HepG2 (cell line): ENCODE measurements around the gene CCL19. TPM values are rescaled to one million over a fixed set of nuclear protein-coding genes. Genes with fewer than 3 reads are reported as not detected.

Experiments
- CREB1 ChIP-seq, 2 experiments: fragments of 450-650 bp in 1 of 2; IDR thresholded peaks; 2 replicates each; pipeline ENCODE4 v1.6.1; 2016 to 2017; ENCODE audit warnings: control low read depth in 1 of 2, mild to moderate bottlenecking in 1 of 2, missing compliant biosample characterization in 1 of 2, missing genetic modification characterization in 1 of 2
- GATA4 ChIP-seq: sonication (generic); IDR thresholded peaks from 2 replicates; pipeline ENCODE4 v1.6.1; 2016; ENCODE audit warnings: antibody characterized with exemption, low read depth, borderline replicate concordance
- GRHL1 ChIP-seq: sonication (generic); formaldehyde crosslinking; conservative IDR thresholded peaks from 2 replicates; pipeline ENCODE4 v1.8.0; 2022; ENCODE audit warnings: missing genetic modification reagents
- MIXL1 ChIP-seq: IDR thresholded peaks from 2 replicates; pipeline ENCODE4 v1.6.1; 2016
- MTA3 ChIP-seq: sonication (generic); formaldehyde crosslinking; IDR thresholded peaks from 2 replicates; pipeline ENCODE4 v1.4.0; 2020; ENCODE audit warnings: missing genetic modification reagents
- POLR2A ChIP-seq, 2 experiments: IDR thresholded peaks; 2 replicates each; pipeline ENCODE4 v1.6.1; 2011; ENCODE audit warnings: low read depth in 2 of 2, low read length in 2 of 2, mild to moderate bottlenecking in 1 of 2, moderate library complexity in 1 of 2; ENCODE audit not compliant: insufficient read depth in 1 of 2
- RFX5 ChIP-seq: IDR thresholded peaks from 2 replicates; pipeline ENCODE4 v1.6.1; 2011; ENCODE audit warnings: low read depth, low read length, improper control_type of control experiment
- ZBTB14 ChIP-seq: sonication (generic); formaldehyde crosslinking; IDR thresholded peaks from 2 replicates; pipeline ENCODE4 v1.4.0; 2020; ENCODE audit warnings: missing genetic modification reagents
- ZNF333 ChIP-seq: sonication (generic); formaldehyde crosslinking; IDR thresholded peaks from 2 replicates; pipeline ENCODE4 v1.4.0; 2020; ENCODE audit warnings: mild to moderate bottlenecking, missing genetic modification reagents, borderline replicate concordance
- ZNF33B ChIP-seq: sonication (generic); formaldehyde crosslinking; IDR thresholded peaks from 2 replicates; pipeline ENCODE4 v1.5.1; 2020; ENCODE audit warnings: mild to moderate bottlenecking, missing genetic modification reagents
- ZNF83 ChIP-seq: sonication (generic); formaldehyde crosslinking; IDR thresholded peaks from 2 replicates; pipeline ENCODE4 v1.4.0; 2020; ENCODE audit warnings: missing genetic modification reagents, mild to moderate bottlenecking, borderline replicate concordance
- ZNF841 ChIP-seq: sonication (generic); formaldehyde crosslinking; IDR thresholded peaks from 2 replicates; pipeline ENCODE4 v1.8.1; 2023; ENCODE audit warnings: missing genetic modification reagents, borderline replicate concordance
- polyA plus RNA-seq, 8 experiments: library from polyadenylated mRNA; depleted of rRNA in 3 of 8; stranded (reverse) in 7 of 8; unstranded in 1 of 8; fragments of >200 nt; fragmentation: Illumina TruSeq in 4 of 8; extraction: Trizol in 4 of 8; gene quantifications; 2 replicates each; pipeline versions ENCODE4 v1.2.1 to v1.2.3, GENCODE V29; 2011 to 2016; ENCODE audit warnings: low read depth in 4 of 8, missing spikeins in 1 of 8, mixed read lengths in 1 of 8; ENCODE audit not compliant: insufficient read depth in 1 of 8
- total RNA-seq, 5 experiments: library from RNA; depleted of rRNA; stranded (reverse); fragments of >200 nt; fragmentation: Illumina TruSeq; extraction: Trizol; gene quantifications; 2 replicates each; pipeline ENCODE4 v1.2.3, GENCODE V29; 2016; ENCODE audit warnings: low read depth in 1 of 5
- TF ChIP-seq, protein P1 (sequence below): sonication (generic); formaldehyde crosslinking; IDR thresholded peaks from 2 replicates; pipeline ENCODE4 v1.8.1; 2023; ENCODE audit warnings: mild to moderate bottlenecking, moderate library complexity, missing genetic modification reagents
- TF ChIP-seq, protein P2 (sequence below): sonication (generic); formaldehyde crosslinking; IDR thresholded peaks from 2 replicates; pipeline ENCODE4 v1.8.1; 2023; ENCODE audit warnings: mild to moderate bottlenecking, missing genetic modification reagents
- TF ChIP-seq, protein P3 (sequence below): sonication (generic); formaldehyde crosslinking; IDR thresholded peaks from one replicate; pipeline ENCODE4 v1.5.1; 2020; ENCODE audit warnings: mild to moderate bottlenecking, missing genetic modification reagents; ENCODE audit errors: not compliant biosample characterization

The CCL19 gene
- total and polyA plus RNA-seq, 2 of the 13 experiments (the other 11 are each of a cell fraction or from before 2014, with no cell fraction given) = not detected

- no peak for TF ChIP-seq GATA4
- TF ChIP-seq MTA3 = no peak
- TF ChIP-seq, protein P1, sequence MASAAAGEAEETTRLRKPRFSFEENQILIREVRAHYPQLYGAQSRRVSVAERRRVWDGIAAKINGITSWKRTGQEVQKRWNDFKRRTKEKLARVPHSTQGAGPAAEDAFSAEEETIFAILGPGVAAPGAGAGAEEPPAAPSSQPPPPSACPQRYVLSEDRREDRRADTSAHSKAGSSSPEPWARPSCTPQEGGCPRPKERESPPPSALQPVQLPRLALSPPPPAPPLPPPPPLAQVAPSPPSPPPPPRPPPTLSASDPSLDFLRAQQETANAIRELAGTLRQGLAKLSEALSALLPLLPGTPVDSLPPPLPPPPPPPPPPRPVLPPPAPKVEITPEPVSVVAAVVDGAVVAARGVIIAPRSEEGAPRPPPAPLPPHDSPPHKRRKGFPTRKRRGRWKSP (CRISPR knock-in tag) = no peak
- TF ChIP-seq, protein P2, sequence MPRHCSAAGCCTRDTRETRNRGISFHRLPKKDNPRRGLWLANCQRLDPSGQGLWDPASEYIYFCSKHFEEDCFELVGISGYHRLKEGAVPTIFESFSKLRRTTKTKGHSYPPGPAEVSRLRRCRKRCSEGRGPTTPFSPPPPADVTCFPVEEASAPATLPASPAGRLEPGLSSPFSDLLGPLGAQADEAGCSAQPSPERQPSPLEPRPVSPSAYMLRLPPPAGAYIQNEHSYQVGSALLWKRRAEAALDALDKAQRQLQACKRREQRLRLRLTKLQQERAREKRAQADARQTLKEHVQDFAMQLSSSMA (CRISPR knock-in tag) = no peak; the same call in 1 of the 2 replicates
- peak; percentile 44; the same call in 1 of the 2 replicates for TF ChIP-seq MIXL1 (CRISPR knock-in tag)
- no peak for TF ChIP-seq ZNF33B (CRISPR knock-in tag)
- TF ChIP-seq CREB1 (IDR thresholded peaks at IDR 0.05) = no peak
- no peak for TF ChIP-seq CREB1 (CRISPR knock-in tag; IDR thresholded peaks at IDR 0.05)
- TF ChIP-seq RFX5 = no peak
- TF ChIP-seq ZNF333 = no peak
- TF ChIP-seq POLR2A (IDR thresholded peaks at IDR 0.05; ENCODE audit: insufficient read depth in 1 of 2, low read depth in 2 of 2, low read length in 2 of 2) = no peak
- TF ChIP-seq, protein P3, sequence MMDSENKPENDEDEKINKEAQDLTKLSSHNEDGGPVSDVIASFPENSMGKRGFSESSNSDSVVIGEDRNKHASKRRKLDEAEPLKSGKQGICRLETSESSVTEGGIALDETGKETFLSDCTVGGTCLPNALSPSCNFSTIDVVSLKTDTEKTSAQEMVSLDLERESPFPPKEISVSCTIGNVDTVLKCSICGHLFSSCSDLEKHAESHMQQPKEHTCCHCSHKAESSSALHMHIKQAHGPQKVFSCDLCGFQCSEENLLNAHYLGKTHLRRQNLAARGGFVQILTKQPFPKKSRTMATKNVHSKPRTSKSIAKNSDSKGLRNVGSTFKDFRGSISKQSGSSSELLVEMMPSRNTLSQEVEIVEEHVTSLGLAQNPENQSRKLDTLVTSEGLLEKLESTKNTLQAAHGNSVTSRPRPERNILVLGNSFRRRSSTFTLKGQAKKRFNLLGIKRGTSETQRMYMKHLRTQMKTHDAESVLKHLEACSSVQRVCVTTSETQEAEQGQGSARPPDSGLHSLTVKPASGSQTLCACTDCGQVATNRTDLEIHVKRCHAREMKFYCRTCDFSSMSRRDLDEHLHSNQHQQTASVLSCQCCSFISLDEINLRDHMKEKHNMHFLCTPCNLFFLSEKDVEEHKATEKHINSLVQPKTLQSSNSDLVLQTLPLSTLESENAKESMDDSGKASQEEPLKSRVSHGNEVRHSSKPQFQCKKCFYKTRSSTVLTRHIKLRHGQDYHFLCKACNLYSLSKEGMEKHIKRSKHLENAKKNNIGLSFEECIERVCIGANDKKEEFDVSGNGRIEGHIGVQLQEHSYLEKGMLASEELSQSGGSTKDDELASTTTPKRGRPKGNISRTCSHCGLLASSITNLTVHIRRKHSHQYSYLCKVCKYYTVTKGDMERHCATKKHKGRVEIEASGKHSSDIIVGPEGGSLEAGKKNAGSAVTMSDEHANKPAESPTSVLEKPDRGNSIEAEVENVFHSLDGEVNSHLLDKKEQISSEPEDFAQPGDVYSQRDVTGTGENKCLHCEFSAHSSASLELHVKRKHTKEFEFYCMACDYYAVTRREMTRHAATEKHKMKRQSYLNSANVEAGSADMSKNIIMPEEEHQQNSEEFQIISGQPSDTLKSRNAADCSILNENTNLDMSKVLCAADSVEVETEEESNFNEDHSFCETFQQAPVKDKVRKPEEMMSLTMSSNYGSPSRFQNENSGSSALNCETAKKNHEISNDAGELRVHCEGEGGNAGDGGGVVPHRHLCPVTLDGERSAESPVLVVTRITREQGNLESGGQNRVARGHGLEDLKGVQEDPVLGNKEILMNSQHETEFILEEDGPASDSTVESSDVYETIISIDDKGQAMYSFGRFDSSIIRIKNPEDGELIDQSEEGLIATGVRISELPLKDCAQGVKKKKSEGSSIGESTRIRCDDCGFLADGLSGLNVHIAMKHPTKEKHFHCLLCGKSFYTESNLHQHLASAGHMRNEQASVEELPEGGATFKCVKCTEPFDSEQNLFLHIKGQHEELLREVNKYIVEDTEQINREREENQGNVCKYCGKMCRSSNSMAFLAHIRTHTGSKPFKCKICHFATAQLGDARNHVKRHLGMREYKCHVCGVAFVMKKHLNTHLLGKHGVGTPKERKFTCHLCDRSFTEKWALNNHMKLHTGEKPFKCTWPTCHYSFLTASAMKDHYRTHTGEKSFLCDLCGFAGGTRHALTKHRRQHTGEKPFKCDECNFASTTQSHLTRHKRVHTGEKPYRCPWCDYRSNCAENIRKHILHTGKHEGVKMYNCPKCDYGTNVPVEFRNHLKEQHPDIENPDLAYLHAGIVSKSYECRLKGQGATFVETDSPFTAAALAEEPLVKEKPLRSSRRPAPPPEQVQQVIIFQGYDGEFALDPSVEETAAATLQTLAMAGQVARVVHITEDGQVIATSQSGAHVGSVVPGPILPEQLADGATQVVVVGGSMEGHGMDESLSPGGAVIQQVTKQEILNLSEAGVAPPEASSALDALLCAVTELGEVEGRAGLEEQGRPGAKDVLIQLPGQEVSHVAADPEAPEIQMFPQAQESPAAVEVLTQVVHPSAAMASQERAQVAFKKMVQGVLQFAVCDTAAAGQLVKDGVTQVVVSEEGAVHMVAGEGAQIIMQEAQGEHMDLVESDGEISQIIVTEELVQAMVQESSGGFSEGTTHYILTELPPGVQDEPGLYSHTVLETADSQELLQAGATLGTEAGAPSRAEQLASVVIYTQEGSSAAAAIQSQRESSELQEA (CRISPR knock-in tag) = no peak
- no peak for TF ChIP-seq ZBTB14 (CRISPR knock-in tag)
- TF ChIP-seq ZNF841 (CRISPR knock-in tag) = no peak
- no peak for TF ChIP-seq ZNF83 (CRISPR knock-in tag)
- TF ChIP-seq GRHL1 (CRISPR knock-in tag) = no peak
Observed at GRCh38 chr9:34688329-34689115, 2.6 kb downstream of the CCL19 start (continued).
